ENCODE results near the gene TNRC6A.
"Not testable (repeated sequence)": the region's sequence is repeated elsewhere in the genome, so short reads cannot be mapped to it uniquely, and the experiment has no call there.

The TNRC6A gene

GRCh38 chr16:24729243-24729950 is at the start of gene TNRC6A:
TSS of gene TNRC6A (plus strand) at chr16:24729651. CDS start at chr16:24729842, 191 bp downstream.
- peak within 1 kb of the TSS; percentile 87 for H3K27ac ChIP-seq
- DNase-seq (ENCODE audit: low read depth, low spot score) = peak; percentile 27

DNA sequence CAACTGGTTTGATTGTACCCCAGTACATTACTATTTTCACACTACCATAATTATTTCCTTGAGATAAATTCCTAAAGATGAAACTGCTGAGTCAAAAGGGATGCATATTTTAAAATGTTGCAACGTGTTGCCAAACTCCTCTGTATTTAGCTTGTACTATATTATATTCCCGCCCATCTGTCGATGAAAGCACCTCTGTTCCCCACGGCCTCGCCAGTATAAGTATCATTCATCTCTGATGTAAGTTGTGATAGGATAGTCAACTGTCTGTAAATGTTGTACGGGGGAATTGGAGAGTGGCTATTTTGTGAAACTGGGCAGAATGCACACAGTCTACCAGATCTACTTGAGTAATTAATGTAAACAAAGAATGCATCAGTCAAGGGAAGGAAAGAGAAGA is 47.7 kb upstream of the TNRC6A start:
- peak; percentile 82 for DNase-seq (ENCODE audit: low read depth, low spot score)
- H3K27ac ChIP-seq = peak overlapping the region; percentile 96

DNA sequence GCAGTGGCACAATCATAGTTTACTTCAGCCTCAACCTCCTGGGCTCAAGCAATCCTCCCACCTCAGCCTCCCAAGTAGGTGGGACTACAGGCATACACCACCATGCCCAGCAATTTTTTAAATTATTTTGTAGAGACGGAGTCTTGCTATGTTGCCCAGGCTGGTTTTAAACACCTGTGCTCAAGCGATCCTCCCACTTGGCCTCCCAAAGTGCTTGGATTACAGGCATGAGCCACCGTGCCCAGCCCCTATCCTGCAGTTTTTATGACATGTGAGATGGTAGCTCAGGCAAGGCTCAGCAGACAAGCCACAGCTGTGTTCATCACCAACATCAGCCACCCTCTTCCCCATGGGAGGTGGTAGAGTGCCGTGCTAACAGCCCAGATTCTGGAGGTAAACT is 46.2 kb upstream of the TNRC6A start:
- DNase-seq (ENCODE audit: low read depth, low spot score) = no peak
- peak overlapping the region; percentile 96 for H3K27ac ChIP-seq

DNA sequence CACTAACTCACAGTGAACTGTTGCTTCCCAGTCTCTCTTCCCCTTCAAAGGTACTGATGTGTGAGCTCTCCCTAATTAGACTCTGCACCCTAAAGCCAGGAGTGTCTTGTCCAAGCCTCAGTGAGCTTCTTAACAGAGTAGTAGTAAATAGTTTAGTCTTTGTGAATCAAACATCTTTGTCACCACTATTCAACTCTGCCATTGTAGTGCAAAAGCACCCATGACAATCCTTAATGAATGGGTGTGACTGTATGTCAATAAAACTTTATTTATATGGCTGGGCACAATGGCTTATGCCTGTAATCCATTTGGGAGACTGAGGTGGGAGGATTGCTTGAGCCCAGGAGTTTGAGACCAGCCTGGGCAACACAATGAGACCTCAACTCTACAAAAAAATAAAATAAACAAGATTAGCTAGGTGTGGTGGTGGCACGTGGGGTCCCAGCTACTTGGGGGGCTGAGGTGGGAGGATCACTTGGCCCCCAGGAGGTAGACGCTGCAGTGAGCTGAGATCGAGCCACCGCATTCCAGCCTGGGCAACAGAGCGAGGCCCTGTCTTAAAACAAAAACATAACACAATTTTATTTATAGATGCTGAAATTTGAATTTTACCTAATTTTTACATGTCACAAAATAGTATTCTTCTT is 45.5 kb upstream of the TNRC6A start:
- DNase-seq (ENCODE audit: low read depth, low spot score) = no peak
- no peak overlapping the region for H3K27ac ChIP-seq

DNA sequence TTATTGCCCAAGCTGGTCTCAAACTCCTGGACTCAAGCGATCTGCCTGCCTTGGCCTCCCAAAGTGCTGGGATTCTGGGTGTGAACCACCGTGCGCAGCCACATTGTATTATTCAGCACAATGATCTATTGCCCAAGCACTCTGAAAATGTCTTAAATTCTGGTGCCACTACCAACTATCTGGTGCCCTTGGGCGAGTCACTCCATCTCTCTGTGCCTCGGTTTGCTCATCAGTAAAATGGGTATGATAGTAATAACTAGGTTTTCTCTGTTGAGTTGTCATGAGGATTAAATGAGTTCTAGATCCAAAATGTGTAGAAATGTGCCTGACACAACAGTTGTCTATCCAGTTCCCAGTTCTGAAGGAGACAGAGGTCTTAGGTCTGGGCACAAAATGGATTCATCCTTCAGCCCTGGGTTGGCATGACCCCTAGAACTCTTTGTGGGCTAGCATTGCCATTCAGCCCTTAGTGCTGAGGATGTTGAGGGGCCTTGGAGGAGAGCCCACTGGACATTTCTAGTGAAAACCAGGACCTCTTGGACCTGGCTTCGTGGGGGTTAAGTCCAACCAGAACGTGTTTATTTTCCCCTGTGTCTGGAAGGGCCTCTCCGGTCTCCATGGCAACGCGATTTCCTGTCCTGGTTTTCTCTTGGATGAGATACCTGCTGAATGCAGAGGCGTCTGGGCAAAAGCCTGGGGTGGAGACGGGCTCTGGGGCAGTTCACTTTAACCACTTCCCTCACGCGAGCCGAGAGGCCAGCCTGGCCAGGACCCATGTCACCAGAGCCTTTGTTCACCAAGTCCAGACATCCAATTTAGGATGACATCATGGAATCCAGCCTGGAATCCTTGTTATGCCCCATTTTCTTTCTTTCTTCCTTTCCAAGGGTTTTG is 43.7 kb upstream of the TNRC6A start:
- no peak for DNase-seq (ENCODE audit: low read depth, low spot score)
- no peak overlapping the region for H3K27ac ChIP-seq

GRCh38 chr16:24686678-24687077 is 42.8 kb upstream of the TNRC6A start:
- DNase-seq (ENCODE audit: low read depth, low spot score) = no peak
- H3K27ac ChIP-seq = no peak overlapping the region

- no peak for DNase-seq (ENCODE audit: low read depth, low spot score)
- no peak overlapping the region for H3K27ac ChIP-seq
Observed at GRCh38 chr16:24688359-24688758, 41.1 kb upstream of the TNRC6A start.

DNA sequence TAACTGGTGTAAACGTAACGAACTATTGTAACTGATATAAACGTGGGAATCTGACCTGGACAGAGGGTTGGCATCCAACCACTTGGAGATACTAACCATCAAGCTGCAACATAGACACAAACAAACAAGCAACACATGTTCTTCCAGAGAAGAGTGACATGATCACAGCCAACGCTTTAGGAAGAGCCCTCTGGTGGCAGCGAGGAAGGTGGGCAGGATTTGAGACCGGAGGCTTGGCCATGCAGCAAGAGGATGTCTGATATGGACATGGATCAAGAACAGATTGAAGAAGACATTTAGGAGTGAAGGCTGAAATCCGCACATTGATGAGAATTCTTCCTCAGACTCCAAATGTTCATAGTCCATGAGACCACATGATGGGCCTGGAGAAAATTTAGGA is 40.3 kb upstream of the TNRC6A start:
- DNase-seq (ENCODE audit: low read depth, low spot score) = no peak
- H3K27ac ChIP-seq = no peak overlapping the region

GRCh38 chr16:24692854-24693253 is 36.6 kb upstream of the TNRC6A start:
- no peak overlapping the region for H3K27ac ChIP-seq
- no peak for DNase-seq (ENCODE audit: low read depth, low spot score)

- no peak overlapping the region for H3K27ac ChIP-seq
- no peak for DNase-seq (ENCODE audit: low read depth, low spot score)
Observed at GRCh38 chr16:24694931-24695330, 34.5 kb upstream of the TNRC6A start.

GRCh38 chr16:24696699-24697098 is 32.8 kb upstream of the TNRC6A start:
- DNase-seq (ENCODE audit: low read depth, low spot score) = no peak
- no peak overlapping the region for H3K27ac ChIP-seq

DNA sequence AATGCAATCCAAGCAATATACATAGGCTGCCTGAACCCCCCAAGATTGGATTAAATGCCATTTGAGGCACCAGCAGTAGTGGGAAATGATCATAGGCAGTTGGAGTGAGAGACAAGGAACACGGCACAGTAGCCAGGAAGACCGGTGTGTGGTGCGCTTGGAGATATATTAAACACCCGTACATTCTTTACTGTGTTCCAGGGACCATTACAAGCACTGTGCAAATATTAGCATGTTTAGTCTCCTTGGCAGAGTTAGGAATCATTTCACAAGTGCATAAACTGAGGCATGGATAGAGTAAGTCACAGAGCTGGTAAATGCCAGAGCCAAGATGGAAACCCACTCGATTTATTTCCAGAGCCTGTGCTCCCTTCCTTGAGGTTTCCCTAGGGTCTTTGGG is 31.1 kb upstream of the TNRC6A start:
- H3K27ac ChIP-seq = no peak overlapping the region
- no peak for DNase-seq (ENCODE audit: low read depth, low spot score)

DNA sequence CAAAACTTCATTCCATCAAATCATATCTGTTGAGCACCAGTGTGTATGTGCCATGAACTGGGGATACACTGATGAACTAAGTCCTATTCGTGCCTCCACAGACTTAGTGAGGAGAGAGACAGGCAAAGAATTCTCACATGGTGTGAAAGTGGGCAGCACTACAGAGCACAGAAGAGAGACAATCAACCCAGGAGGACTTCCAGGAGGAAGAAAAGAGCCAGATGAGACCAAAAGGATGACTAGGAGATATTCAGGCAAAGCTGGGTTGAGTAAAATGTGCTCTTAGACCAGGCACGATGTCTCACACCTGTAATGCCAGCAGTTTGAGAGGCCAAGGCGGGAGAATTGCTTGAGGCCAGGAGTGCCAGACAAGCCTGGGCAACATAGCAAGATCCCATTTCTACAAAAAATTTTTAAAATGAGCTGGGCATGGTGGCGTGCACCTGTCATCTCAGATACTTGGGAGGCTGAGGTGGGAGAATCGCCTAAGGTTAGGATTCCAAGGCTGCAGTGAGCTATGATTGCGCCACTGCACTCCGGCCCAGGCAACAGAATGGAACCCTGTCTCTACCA is 30.2 kb upstream of the TNRC6A start:
- DNase-seq (ENCODE audit: low read depth, low spot score) = no peak
- no peak overlapping the region for H3K27ac ChIP-seq

GRCh38 chr16:24700549-24701392 is 28.7 kb upstream of the TNRC6A start:
- H3K27ac ChIP-seq = peak overlapping the region; percentile 43
- DNase-seq (ENCODE audit: low read depth, low spot score) = peak; percentile 54

- DNase-seq (ENCODE audit: low read depth, low spot score) = no peak
- H3K27ac ChIP-seq = peak overlapping the region; percentile 43
Observed at GRCh38 chr16:24701521-24701951, 27.9 kb upstream of the TNRC6A start.

DNA sequence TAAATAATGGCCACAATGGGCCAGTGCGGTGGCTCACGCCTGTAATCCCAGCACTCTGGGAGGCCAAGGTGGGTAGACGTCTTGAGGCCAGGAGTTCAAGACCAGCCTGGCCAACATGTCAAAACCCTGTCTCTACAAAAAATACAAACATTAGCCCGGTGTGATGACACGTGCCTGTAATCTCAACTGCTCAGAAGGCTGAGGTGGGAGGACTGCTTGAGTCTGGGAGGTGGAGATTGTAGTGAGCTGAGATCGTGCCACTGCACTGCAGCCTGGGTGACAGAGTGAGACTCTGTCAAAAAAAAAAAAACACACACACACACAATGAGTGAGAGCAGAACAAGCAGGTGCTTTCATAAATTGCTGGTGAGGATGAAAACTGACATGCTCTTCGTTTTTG is 21.7 kb upstream of the TNRC6A start:
- DNase-seq (ENCODE audit: low read depth, low spot score); H3K27ac ChIP-seq: not testable (repeated sequence)

GRCh38 chr16:24713379-24713778 is 16.1 kb upstream of the TNRC6A start:
- no peak overlapping the region for H3K27ac ChIP-seq
- no peak for DNase-seq (ENCODE audit: low read depth, low spot score)

DNA sequence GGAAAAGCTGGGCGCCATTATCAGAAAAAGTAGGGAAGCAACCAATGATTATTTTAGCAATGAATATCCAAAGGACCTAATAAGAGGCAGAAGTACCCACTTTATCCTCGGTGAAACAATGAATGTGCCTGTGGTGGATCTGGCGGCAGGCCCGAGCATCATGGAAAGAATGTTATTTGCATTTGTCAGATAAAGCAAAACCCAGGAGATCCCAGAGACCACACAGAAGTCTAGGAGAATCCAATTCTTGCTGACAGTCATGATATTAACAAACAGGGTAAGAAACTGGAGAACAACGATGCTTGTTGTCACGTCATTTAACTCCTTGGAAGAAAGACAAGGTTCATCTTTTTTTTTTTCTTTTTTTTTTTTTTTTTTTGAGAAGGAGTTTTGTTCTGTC is 12.0 kb upstream of the TNRC6A start:
- H3K27ac ChIP-seq = no peak overlapping the region
- no peak for DNase-seq (ENCODE audit: low read depth, low spot score)

- no peak for DNase-seq (ENCODE audit: low read depth, low spot score)
- no peak overlapping the region for H3K27ac ChIP-seq
Observed at GRCh38 chr16:24718967-24719521, 10.4 kb upstream of the TNRC6A start.

Measured in epithelial cell of prostate (primary cell).